DOHH2 (cell line): ENCODE measurements around the gene FAAP20.

Experiments used
- H3F3A ChIP-seq: fragments of 200-600 bp; sonication (generic), shearing (Covaris generic); 2 replicates; pipeline ENCODE4 v1.6.0; 2016; ENCODE audit warnings: antibody characterized with exemption, mild to moderate bottlenecking; ENCODE audit not compliant: control insufficient read depth, insufficient read depth
- H3K27ac ChIP-seq: fragments of 200-600 bp; sonication (generic); 2 replicates; pipeline ENCODE4 v1.5.1; 2014; ENCODE audit warnings: low read depth, mild to moderate bottlenecking, low read length, moderate library complexity
- H3K27me3 ChIP-seq: fragments of 200-600 bp; sonication (generic); 2 replicates; pipeline ENCODE4 v1.6.1; 2014; ENCODE audit warnings: mild to moderate bottlenecking, low read length, mixed read lengths; ENCODE audit not compliant: control insufficient read depth
- H3K36me3 ChIP-seq: fragments of 200-600 bp; sonication (generic); 2 replicates; pipeline ENCODE4 v1.6.1; 2014; ENCODE audit warnings: mild to moderate bottlenecking, low read length, moderate library complexity, mixed read lengths; ENCODE audit not compliant: control insufficient read depth
- H3K4me1 ChIP-seq: fragments of 200-600 bp; sonication (generic); 2 replicates; pipeline ENCODE4 v1.6.1; 2014; ENCODE audit warnings: mild to moderate bottlenecking, low read length, mixed read lengths; ENCODE audit not compliant: control insufficient read depth
- H3K4me2 ChIP-seq: fragments of 200-600 bp; sonication (generic); 2 replicates; pipeline ENCODE4 v1.6.0; 2014; ENCODE audit warnings: mild to moderate bottlenecking, low read length, moderate library complexity
- H3K4me3 ChIP-seq: fragments of 200-600 bp; sonication (generic); 2 replicates; pipeline ENCODE4 v1.5.1; 2014; ENCODE audit warnings: mild to moderate bottlenecking, low read length, mixed read lengths
- H3K79me2 ChIP-seq: fragments of 200-600 bp; sonication (generic); 2 replicates; pipeline ENCODE4 v1.6.1; 2014; ENCODE audit warnings: mild to moderate bottlenecking, low read length, mixed read lengths; ENCODE audit not compliant: control insufficient read depth
- H3K9me2 ChIP-seq: fragments of 200-600 bp; sonication (generic); replicated peaks from 2 replicates; pipeline ENCODE4 v1.6.1; 2014; ENCODE audit warnings: mild to moderate bottlenecking, low read length, mixed read lengths; ENCODE audit not compliant: control insufficient read depth
- H3K9me3 ChIP-seq: fragments of 200-600 bp; sonication (generic); 2 replicates; pipeline ENCODE4 v1.6.1; 2014; ENCODE audit warnings: antibody characterized with exemption, low read length, mixed read lengths; ENCODE audit not compliant: control insufficient read depth, insufficient read depth
- H4K20me1 ChIP-seq: fragments of 200-600 bp; sonication (generic); 2 replicates; pipeline ENCODE4 v1.6.0; 2014; ENCODE audit warnings: low read depth, mild to moderate bottlenecking, antibody characterized with exemption, low read length, moderate library complexity; ENCODE audit not compliant: control insufficient read depth, insufficient read depth
- EZH2phosphoT487 ChIP-seq: fragments of 200-600 bp; sonication (generic); IDR thresholded peaks from 2 replicates; pipeline ENCODE4 v1.6.1; 2017; ENCODE audit warnings: borderline replicate concordance, mild to moderate bottlenecking, antibody characterized with exemption, low read length, moderate library complexity, mixed read lengths
- TF ChIP-seq, protein P1 (sequence below): fragments of 200-600 bp; sonication (generic); IDR thresholded peaks from one replicate; pipeline ENCODE4 v1.5.1; 2014; ENCODE audit warnings: antibody characterized with exemption, mild to moderate bottlenecking, low read depth, low read length; ENCODE audit not compliant: poor library complexity, severe bottlenecking

Gene FAAP20

DNA sequence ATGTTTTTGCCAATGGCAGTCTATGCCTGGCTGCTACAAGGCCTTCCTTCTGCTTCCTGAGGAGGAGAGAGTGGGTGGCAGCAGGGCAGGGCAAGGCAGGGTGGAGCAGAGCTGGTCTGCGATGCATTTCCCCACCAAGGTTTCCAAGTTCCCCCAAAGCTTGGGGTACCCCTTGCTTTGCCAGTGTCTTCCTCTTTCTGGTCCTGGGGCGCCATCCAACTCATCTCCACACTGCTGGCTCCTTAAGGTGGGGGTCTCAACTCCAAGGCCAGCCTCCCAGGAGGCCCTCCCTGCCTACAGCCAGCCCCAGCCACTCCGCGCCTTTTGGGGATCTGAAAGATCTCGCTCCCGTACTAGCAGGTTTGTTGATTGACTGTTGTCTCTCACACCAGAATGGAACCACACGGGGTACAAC is 29.6 kb upstream of the FAAP20 start:
- H3K4me3 ChIP-seq = no peak overlapping the region
- TF ChIP-seq, protein P1, sequence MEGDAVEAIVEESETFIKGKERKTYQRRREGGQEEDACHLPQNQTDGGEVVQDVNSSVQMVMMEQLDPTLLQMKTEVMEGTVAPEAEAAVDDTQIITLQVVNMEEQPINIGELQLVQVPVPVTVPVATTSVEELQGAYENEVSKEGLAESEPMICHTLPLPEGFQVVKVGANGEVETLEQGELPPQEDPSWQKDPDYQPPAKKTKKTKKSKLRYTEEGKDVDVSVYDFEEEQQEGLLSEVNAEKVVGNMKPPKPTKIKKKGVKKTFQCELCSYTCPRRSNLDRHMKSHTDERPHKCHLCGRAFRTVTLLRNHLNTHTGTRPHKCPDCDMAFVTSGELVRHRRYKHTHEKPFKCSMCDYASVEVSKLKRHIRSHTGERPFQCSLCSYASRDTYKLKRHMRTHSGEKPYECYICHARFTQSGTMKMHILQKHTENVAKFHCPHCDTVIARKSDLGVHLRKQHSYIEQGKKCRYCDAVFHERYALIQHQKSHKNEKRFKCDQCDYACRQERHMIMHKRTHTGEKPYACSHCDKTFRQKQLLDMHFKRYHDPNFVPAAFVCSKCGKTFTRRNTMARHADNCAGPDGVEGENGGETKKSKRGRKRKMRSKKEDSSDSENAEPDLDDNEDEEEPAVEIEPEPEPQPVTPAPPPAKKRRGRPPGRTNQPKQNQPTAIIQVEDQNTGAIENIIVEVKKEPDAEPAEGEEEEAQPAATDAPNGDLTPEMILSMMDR = no peak
- TF ChIP-seq EZH2phosphoT487 = no peak
- no peak overlapping the region for H3K27ac ChIP-seq

DNA sequence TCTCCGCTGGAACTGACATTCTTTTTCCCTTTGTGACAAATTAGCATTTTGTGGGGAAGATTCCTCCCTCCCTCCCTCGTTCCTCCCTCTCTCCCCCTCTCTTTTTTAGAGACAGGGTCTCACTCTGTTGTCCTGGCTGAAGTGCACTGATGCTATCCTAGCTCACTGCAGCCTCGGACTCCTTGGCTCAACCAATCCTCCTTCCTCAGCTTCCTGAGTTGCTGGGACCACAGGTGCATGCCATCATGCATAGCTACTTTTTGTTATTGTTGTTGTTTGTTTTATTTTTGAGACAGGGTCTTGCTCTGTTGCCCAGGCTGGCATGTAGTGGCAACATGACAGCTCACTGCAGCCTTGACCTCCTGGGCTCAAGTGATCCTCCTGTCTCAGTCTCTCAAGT is 26.7 kb upstream of the FAAP20 start:
- H3K27ac ChIP-seq = no peak overlapping the region
- no peaks in the 10 kb centered on the region for H4K20me1 ChIP-seq
- no peaks in the 10 kb centered on the region for H3K4me1 ChIP-seq
- H3K9me3 ChIP-seq = no peaks in the 10 kb centered on the region
- H3K9me2 ChIP-seq = no peaks in the 10 kb centered on the region
- peaks cover 2% of the 10 kb centered on the region; the same call in 1 of the 2 replicates for H3K27me3 ChIP-seq
- H3K79me2 ChIP-seq = no peaks in the 10 kb centered on the region
- H3K4me3 ChIP-seq = no peak overlapping the region
- H3K4me2 ChIP-seq = no peak overlapping the region
- H3F3A ChIP-seq = no peaks in the 10 kb centered on the region
- H3K36me3 ChIP-seq = no peaks in the 10 kb centered on the region
- no peak for TF ChIP-seq EZH2phosphoT487
- TF ChIP-seq, protein P1 = no peak

More for the DNA sequence above, 29.6 kb upstream of the FAAP20 start:
- Histone ChIP-seq H3K9me2 (no peaks in the 10 kb centered on the region), H3K4me2 (no peak overlapping the region), H3K36me3 (no peaks in the 10 kb centered on the region), H3K27me3 (peaks cover 12% of the 10 kb centered on the region), H3K79me2 (no peaks in the 10 kb centered on the region), H3K4me1 (peaks cover 6% of the 10 kb centered on the region; the same call in 1 of the 2 replicates), H3F3A (no peaks in the 10 kb centered on the region), H3K9me3 (no peaks in the 10 kb centered on the region), H4K20me1 (no peaks in the 10 kb centered on the region)

GRCh38 chr1:2216767-2217058 is 22.1 kb upstream of the FAAP20 start:
- TF ChIP-seq, protein P1 = no peak
- no peak for TF ChIP-seq EZH2phosphoT487
- Histone ChIP-seq H3K9me3 (no peaks in the 10 kb centered on the region), H3K4me3 (no peak overlapping the region), H3K4me1 (no peaks in the 10 kb centered on the region), H3K36me3 (no peaks in the 10 kb centered on the region), H3K27ac (no peak overlapping the region), H4K20me1 (no peaks in the 10 kb centered on the region), H3K4me2 (no peak overlapping the region), H3K9me2 (no peaks in the 10 kb centered on the region), H3K79me2 (no peaks in the 10 kb centered on the region), H3F3A (no peaks in the 10 kb centered on the region), H3K27me3 (no peaks in the 10 kb centered on the region)
